HG03460 (cell line): ENCODE data around the gene MRPL36.
"Not testable (repeated sequence)": the region's sequence is repeated elsewhere in the genome, so short reads cannot be mapped to it uniquely, and the experiment has no call there.

Experiments used
- ATAC-seq: cut with Tn5 transposase; IDR thresholded peaks from one replicate; pipeline ENCODE4 v1.9.1; 2021; ENCODE audit not compliant: unreplicated experiment

MRPL36 gene

DNA sequence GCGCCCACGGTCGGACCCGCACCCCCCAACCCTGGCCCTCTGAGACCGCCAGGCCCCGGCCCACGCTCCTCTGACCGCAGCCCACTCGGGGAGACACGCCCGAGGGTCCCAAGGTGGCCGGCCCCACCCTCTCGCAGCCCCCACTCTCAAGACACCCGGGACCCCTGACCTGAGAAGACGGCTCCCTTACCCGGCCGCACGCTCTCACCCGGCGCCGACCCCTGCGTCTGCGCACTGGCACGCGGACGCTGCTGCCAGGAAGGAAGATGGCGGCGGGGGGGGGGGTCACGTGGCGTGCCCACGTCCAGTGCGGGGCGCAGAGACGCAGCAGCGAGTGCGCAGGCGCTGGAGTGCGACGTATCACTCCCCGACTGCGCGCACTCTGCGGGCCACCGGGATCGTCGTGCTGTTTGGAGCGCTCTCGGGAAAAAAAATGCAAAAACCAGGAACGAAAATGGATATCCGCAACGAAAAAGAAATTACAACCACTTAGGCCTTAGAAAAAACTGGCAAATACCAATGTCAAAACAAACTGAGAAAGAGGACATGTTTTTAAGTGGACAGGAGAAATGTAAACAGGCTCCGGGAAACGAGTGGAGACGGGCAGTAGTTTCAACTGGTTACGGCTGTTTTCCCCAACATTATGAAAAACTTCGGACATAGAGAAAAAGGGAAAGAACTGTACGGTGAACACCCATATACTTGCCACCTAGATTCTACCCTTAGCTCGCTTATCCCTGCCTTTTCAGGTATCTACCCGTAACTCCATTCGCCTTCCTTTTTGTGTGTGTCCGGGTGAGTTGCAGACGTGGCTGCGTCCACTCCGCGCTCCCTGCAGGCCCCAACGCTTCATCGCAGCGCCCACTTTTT, at the start of gene MRPL36:
Gene MRPL36, minus strand, starts transcription at position 236 of the 870 bp plus-strand sequence. CDS start 902 bp downstream, outside the sequence.
- ATAC-seq = peak; percentile 40

DNA sequence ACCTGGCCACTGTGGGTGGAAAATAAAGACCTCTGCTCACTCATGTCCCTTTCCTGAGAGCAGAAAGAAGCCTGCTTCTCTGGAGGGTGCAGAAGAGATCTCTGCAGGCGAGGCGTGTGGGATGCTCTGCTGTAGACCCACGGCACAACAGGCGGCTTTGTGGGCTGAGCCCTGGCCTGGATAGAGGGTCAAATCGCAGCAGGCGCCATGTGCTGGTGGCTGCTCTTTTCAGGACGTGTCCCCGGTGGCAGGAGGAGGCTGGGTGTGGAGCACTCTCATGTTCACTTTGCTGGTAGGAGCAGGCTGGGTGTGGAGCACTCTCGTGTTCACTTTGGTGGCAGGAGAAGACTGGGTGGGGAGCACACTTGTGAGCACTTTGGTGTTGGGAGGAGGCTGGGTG, 48.0 kb upstream of the MRPL36 start:
- no peak for ATAC-seq

GRCh38 chr5:1847056-1847455, 47.4 kb upstream of the MRPL36 start:
- no peak for ATAC-seq

DNA sequence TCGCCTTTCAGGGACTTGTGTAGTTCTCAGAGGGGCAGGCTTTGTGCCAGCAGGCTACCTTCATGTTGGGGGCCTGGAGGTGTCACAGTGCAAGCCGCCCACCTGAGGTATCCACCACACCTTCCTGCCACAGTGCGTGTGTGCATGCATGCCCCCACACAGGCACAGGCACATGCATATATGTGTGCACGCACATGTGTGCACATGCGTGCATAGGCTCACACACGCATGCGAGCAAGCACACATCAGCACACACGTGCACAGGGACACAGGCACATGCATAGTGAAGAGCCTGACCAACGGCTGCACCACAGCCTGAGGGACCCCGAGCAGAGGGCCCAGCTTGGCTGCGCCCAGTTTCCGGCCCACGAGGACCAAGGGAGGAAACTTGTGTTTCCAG, 46.9 kb upstream of the MRPL36 start:
- no peak for ATAC-seq

- no peak for ATAC-seq
Measured at GRCh38 chr5:1845696-1846095, 46.1 kb upstream of the MRPL36 start.

- no peak for ATAC-seq
Measured at GRCh38 chr5:1844708-1845436, 45.2 kb upstream of the MRPL36 start.

DNA sequence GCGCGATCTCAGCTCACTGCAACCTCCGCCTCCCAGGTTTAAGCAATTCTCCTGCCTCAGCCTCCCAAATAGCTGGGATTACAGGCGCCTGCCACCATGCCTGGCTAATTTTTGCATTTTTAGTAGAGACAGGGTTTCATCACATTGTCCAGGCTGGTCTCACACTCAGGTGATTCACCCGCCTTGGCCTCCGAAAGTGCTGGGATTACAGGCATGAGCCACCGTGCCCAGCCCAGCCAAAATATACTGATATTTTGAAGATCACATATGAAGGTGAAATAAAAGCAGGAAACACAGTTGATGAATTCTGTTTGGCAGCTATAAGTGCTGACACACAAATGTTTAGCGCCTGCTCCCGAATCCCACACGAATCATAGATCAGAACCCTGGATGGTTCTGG, 44.1 kb upstream of the MRPL36 start:
- not testable (repeated sequence) for ATAC-seq

GRCh38 chr5:1842004-1842819, 42.6 kb upstream of the MRPL36 start:
- no peak for ATAC-seq

DNA sequence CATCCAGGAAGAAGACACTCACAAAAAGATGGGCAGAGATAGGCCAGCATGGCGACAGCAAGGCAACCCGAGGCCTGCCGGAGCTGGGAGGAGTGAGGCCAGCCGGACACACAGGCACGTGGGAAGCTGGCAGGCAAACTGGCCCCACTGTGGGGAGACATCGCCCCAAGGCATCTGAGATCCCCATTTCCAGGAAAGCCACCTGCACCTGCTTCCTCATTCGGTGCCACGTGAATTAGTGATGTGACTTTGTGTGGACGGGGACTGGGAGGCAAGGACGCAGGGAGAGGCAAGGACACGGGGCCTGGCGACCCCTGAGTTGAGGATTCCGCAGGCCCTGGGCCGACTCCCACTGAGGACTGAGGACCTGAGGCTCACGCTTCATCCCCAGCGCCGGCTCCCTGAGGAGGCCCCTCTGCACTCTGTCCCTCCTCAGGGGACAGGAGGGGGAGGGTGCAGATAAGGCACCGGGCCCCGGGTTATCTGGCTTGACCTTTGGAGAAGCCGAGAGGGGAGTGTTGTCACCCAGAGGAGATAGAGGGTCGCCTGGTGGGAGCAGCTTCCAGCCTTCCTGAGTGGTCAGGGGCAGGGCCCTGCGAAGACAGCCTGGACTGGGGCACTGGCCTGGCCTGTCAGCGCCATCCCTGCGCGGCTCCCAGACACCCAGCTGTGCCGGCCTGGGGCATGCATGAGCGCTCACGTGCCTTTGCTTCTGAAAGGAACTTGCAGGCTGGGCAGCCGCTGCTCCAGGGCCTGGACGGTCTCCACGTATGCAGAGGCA, 41.3 kb upstream of the MRPL36 start:
- no peak for ATAC-seq

GRCh38 chr5:1840071-1840547, 40.5 kb upstream of the MRPL36 start:
- no peak for ATAC-seq

DNA sequence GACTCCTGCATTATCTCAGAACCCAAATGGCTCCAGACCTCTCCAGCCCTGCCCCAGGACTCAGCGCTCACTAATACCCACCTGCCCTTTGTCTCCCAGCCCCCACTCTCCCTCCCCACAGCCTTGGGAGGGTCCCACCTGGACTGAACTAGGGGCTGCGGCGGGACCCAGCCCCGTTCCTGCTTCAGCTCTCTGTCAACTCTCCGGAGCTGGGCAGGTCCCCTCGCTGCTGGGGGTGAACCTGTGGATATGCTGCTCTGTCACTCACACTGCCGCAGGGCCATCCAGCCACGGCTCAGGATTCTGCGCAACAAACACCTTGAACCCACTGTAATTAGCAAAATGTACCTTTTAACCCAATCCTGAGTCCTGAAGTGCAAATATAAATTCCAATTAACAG, 38.4 kb upstream of the MRPL36 start:
- no peak for ATAC-seq

DNA sequence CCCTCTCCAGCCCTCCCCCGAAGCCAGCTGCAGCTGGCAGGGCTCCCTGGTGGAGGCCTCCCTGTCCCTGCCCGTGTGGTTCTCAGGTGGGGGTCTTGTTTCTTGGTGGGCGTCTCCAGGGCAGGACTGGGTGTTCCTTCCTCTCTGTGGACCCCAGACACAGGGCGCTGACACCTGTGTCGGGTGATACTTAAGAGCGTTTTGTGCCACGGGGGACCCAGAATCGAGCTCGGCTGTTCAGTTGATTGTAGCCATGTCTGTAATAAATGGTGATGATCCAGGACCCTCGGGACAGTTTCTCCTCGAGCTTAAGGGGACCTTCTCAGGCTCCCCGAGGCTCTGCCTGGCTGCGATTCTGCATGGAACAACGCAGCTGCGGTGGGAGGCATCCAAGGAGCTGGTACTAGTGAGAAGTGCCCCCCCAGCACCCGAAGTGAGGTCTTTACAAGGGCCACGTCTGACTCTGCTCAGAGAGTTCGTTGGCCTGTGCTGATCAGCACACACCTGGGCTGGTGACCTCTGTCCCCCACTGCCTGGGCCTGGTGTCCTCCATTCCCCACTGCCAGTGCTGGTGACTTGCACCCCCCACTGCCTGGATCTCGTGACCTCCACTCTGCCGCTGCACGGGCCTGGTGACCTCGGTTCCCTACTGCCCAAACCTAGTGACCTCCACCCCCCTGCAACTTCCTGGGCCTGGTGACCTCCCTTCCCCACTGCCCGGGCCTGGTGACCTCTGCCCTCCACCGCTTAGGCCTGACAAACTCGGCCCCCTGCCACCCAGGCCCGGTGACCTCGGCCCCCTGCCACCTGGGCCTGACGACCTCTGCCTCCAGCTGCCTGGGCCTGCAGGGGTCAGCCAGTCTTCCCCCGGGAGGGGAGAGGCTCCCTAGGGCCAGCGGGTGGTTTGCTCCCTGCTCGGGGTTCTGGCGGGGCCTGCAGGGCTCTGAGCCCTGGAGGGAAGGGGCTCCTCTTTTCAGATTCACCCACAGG, 37.5 kb upstream of the MRPL36 start:
- no peak for ATAC-seq

DNA sequence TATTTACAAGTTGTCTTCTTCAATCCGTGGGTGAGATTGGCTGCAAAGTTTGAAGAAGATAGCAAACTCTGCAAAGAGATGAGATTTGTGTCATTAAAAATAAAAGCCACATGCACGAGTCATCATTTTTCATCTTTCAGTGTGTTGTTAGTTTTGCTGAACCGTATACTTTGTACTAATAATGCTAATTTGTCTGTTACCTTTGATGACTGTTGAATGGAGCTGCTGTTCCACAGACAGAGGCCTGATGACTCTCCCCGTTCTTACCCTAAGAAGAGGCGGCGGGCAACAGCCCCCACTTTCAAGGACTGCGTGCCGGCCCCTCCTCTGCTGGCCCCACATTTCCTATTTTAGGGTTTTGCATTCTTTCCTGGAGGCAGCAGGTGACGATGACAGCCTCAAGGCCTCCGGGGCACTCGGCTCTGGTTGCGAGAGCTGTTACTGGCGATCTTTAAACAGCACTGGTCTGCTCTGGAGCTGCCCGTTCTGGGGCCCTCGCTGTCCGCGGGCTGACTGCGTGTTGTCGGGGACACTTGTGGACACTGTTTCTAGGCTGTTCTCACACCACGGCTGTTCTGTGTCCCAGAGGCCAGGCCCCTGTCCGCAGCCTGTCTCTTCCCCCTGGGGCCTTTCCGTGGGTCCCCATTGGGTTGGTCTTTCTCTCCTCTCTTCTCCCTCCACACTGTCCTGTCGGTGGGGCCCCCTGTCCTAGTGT, 36.7 kb upstream of the MRPL36 start:
- ATAC-seq = no peak

- no peak for ATAC-seq
Measured at GRCh38 chr5:1835431-1835830, 35.8 kb upstream of the MRPL36 start.

DNA sequence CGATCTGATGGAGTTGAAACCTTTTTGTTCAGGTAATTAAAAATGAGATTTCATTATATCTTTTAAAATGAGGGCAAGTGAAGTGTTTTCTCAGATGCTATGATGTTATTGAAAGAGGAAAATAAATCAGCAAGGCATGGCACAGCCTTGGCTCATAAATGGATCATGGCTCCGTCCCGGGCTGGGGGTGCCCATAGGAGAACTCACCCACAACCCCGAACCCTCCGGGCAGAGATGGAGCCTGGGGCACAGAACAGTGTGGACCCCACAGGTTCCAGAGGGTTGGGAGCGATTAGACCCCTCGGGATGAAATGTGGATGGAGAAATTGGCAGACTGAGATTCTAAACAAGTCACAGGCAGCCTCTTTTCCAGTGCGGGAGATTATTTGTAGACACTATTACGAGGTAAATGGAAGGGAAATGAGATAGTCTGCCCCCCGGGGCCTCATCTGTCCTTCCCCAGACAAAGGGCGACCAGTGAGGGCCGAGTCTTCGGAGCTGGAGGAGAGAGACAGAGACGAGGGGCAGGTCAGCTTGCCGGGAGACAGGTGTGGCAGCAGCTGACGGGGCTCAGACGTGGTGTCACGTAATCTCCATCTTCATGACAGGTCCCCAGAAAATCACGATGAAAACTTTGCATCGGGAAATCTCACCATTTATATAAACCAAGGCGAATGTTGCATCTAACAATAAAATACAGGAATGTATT, 35.2 kb upstream of the MRPL36 start:
- ATAC-seq = no peak

DNA sequence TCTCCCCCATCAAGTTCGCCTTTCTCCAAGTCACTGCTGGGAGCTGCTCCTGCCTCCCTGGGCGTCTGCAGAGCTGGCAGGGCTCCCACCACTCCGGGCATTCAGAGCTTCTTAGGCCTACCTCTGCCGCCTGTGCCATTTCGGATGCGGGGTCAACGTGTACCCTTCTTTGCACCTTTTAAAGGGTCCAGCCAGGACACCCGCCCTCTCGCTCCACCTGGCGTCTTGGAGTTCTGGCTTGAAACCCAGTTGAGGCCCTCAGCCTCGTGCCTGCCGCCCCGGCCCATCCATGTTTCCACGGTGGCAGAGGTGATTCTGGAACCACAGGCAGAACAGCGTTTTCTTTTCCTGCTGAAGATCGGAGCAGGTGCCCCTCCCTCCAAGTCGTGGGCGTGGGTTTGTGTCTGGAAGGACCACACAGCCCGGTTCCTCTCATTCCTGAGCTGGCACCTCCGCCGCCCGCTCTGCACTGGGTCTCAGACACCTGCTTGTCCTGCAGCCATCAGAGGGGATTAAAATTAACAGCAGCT, 34.5 kb upstream of the MRPL36 start:
- ATAC-seq = no peak

- no peak for ATAC-seq
Measured at GRCh38 chr5:1833264-1834021, 33.8 kb upstream of the MRPL36 start.
